Measurements from ENCODE around the gene SORCS1. TPM values are rescaled to one million over a fixed set of nuclear protein-coding genes. Genes with fewer than 3 reads are reported as not detected.

SORCS1 gene
- total and polyA plus RNA-seq, 4 donors = 0.08 to 0.21 (median 0.09) TPM; not detected in 1

- H3K36me3 ChIP-seq (ENCODE audit: control insufficient read depth in 4 of 4, insufficient read depth in 3 of 4, low read depth in 1 of 4, low read length in 3 of 4) = no peaks in the 10 kb centered on the region
- DNase-seq (ENCODE audit: low spot score) = no peak
- H3K9ac ChIP-seq (ENCODE audit: low read depth in 1 of 2, low read length in 2 of 2) = no peak overlapping the region
- 85% methylated on average over 4 of the region's 4 CpGs for WGBS
- no peaks in the 10 kb centered on the region for H3K4me1 ChIP-seq (ENCODE audit: control insufficient read depth in 4 of 4, insufficient read depth in 4 of 4, low read length in 3 of 4)
- no peaks in the 10 kb centered on the region for H3K27me3 ChIP-seq (ENCODE audit: control insufficient read depth in 4 of 4, insufficient read depth in 4 of 4, low read length in 3 of 4)
- H3K4me3 ChIP-seq (ENCODE audit: low read depth in 1 of 3, low read length in 3 of 3) = no peak overlapping the region
- no peaks in the 10 kb centered on the region for H3K9me3 ChIP-seq (ENCODE audit: control insufficient read depth in 4 of 4, low read length in 3 of 4)
- no peak for TF ChIP-seq GABPA (IDR thresholded peaks at IDR 0.05 in 1 of 2, conservative IDR thresholded peaks at IDR 0.05 in 1 of 2)
- TF ChIP-seq JUND (IDR thresholded peaks at IDR 0.05) = no peak
- TF ChIP-seq YY1 (IDR thresholded peaks at IDR 0.05) = no peak
- no peak for TF ChIP-seq HNF4G (IDR thresholded peaks at IDR 0.05)
- TF ChIP-seq, protein P1, sequence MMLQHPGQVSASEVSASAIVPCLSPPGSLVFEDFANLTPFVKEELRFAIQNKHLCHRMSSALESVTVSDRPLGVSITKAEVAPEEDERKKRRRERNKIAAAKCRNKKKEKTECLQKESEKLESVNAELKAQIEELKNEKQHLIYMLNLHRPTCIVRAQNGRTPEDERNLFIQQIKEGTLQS (IDR thresholded peaks at IDR 0.05) = no peak
- TF ChIP-seq FOXA2 (IDR thresholded peaks at IDR 0.05) = no peak
- no peak for TF ChIP-seq NR2F2 (IDR thresholded peaks at IDR 0.05)
- TF ChIP-seq RAD21 (IDR thresholded peaks at IDR 0.05) = no peak
- H3K27ac ChIP-seq (ENCODE audit: low read depth in 1 of 2, low read length in 2 of 2) = no peak overlapping the region
These were observed 151.1 kb downstream of the SORCS1 start for GRCh38 chr10:107013258-107014006.

GRCh38 chr10:107011992-107012391 is 152.5 kb downstream of the SORCS1 start:
- TF ChIP-seq NR2F2 (IDR thresholded peaks at IDR 0.05) (no peak), MAX (IDR thresholded peaks at IDR 0.05) (no peak), SP1 (IDR thresholded peaks at IDR 0.05) (no peak), HNF4G (IDR thresholded peaks at IDR 0.05) (no peak), YY1 (IDR thresholded peaks at IDR 0.05) (no peak), ZBTB33 (IDR thresholded peaks at IDR 0.05) (no peak), TAF1 (conservative IDR thresholded peaks at IDR 0.05) (no peak), RAD21 (IDR thresholded peaks at IDR 0.05) (no peak), GABPA (IDR thresholded peaks at IDR 0.05 in 1 of 2, conservative IDR thresholded peaks at IDR 0.05 in 1 of 2) (no peak), FOXA2 (IDR thresholded peaks at IDR 0.05) (no peak)
- TF ChIP-seq, protein P1 (IDR thresholded peaks at IDR 0.05) = no peak
- TF ChIP-seq, protein P2, sequence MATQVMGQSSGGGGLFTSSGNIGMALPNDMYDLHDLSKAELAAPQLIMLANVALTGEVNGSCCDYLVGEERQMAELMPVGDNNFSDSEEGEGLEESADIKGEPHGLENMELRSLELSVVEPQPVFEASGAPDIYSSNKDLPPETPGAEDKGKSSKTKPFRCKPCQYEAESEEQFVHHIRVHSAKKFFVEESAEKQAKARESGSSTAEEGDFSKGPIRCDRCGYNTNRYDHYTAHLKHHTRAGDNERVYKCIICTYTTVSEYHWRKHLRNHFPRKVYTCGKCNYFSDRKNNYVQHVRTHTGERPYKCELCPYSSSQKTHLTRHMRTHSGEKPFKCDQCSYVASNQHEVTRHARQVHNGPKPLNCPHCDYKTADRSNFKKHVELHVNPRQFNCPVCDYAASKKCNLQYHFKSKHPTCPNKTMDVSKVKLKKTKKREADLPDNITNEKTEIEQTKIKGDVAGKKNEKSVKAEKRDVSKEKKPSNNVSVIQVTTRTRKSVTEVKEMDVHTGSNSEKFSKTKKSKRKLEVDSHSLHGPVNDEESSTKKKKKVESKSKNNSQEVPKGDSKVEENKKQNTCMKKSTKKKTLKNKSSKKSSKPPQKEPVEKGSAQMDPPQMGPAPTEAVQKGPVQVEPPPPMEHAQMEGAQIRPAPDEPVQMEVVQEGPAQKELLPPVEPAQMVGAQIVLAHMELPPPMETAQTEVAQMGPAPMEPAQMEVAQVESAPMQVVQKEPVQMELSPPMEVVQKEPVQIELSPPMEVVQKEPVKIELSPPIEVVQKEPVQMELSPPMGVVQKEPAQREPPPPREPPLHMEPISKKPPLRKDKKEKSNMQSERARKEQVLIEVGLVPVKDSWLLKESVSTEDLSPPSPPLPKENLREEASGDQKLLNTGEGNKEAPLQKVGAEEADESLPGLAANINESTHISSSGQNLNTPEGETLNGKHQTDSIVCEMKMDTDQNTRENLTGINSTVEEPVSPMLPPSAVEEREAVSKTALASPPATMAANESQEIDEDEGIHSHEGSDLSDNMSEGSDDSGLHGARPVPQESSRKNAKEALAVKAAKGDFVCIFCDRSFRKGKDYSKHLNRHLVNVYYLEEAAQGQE (IDR thresholded peaks at IDR 0.05) = no peak
- no peak for DNase-seq (ENCODE audit: low spot score)

More at GRCh38 chr10:107011992-107012391, 152.5 kb downstream of the SORCS1 start:
- Histone ChIP-seq H3K9me3 (ENCODE audit: control insufficient read depth in 4 of 4, low read length in 3 of 4) (peaks cover 0 to 2% (median 0%) of the 10 kb centered on the region in 4 donors), H3K36me3 (ENCODE audit: control insufficient read depth in 4 of 4, insufficient read depth in 3 of 4, low read depth in 1 of 4, low read length in 3 of 4) (no peaks in the 10 kb centered on the region), H3K4me1 (ENCODE audit: control insufficient read depth in 4 of 4, insufficient read depth in 4 of 4, low read length in 3 of 4) (no peaks in the 10 kb centered on the region), H3K4me3 (ENCODE audit: low read depth in 1 of 3, low read length in 3 of 3) (no peak overlapping the region), H3K27ac (ENCODE audit: low read depth in 1 of 2, low read length in 2 of 2) (no peak overlapping the region), H3K27me3 (ENCODE audit: control insufficient read depth in 4 of 4, insufficient read depth in 4 of 4, low read length in 3 of 4) (no peaks in the 10 kb centered on the region), H3K9ac (ENCODE audit: low read depth in 1 of 2, low read length in 2 of 2) (no peak overlapping the region)
- WGBS = 89% methylated on average over 3 of the region's 3 CpGs
